H4 (cell line): ENCODE data around the gene TRAF3. TPM values are rescaled to one million over a fixed set of nuclear protein-coding genes. Genes with fewer than 3 reads are reported as not detected.

ENCODE experiments used
- DNase-seq: peaks from one replicate; pipeline ENCODE4 v3.0.0-alpha.2; 2015; ENCODE audit warnings: low spot score
- total RNA-seq: library from RNA; depleted of rRNA; stranded (reverse); fragments of >200 nt; shearing (Covaris generic); gene quantifications from 2 replicates; pipeline ENCODE4 v1.2.3, GENCODE V29; 2014

The TRAF3 gene
- total RNA-seq, 1 experiment from 2014 or later: 15.2 TPM

DNA sequence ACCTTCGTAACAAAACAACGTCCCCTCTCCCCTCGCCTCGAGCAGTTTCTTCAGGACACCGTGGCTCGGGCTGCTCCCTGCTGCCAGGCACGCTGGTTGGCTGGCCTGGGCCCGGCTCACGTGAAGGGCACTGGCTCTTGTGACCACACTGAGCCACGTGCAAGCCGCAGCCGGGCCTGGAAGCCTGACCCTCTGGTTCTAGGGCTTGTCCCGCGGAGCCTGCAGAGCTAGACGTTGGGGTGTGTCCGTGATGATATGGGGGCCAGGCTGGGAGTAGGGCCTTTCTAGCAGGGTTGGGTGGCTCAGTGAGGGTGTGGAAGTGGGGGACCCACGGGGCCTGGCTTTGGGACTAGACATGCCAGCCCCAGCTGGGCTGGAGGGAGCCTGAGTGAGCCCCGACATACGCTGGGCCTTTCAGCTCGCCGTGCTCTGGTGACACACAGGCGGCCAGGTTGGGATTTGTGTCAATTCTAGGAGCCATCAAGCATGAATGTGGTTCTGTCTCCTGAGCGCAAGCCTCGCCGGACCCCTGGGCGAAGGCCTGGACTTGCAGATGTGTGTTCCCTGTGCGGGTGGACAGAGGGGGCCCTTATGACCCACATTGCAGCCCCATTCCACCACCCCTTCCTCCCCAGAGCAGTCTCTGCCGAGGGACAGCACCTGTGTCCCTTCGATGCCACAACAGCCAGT lies 131.7 kb downstream of the TRAF3 start:
- DNase-seq: no peak

DNA sequence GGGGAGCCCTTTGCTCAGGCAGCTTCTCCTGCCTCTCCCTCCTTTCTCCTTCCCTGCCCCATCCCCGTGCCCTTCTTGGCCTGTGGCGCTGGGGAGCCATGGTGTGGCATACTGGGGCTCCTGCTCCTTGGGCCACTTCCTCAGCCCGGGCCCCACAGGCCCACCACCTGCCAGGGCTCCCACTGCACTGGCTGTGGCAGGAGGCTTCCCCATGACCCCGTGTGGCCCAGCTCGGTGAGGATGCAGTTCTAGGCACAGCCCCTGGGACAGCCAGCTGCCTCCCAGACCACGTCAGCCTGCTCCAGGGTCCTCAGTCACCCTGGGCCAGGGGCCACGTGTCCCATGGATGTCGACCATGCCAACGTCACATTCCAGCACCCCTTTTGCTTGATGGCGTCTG lies 132.2 kb downstream of the TRAF3 start:
- no peak for DNase-seq

DNA sequence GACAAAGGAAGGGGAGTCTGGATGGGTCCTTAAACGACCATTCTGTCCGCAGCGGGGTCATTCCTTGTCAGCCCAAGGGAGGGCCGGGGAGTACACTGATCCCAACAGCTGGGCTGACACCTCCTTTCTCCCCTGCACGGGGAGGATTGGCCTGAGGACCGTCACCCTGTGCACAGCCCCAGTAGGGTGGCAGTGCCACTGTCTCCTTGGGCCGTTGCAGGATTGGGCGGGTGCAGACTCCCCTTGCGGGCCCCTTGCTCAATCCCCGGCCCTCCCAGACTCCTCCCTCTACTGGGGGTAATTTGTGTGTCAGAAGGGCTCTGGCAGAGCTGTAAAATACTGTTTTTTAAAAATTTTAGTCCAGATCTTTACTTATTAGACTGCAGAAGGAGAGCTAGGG lies 132.7 kb downstream of the TRAF3 start:
- DNase-seq: no peak

DNA sequence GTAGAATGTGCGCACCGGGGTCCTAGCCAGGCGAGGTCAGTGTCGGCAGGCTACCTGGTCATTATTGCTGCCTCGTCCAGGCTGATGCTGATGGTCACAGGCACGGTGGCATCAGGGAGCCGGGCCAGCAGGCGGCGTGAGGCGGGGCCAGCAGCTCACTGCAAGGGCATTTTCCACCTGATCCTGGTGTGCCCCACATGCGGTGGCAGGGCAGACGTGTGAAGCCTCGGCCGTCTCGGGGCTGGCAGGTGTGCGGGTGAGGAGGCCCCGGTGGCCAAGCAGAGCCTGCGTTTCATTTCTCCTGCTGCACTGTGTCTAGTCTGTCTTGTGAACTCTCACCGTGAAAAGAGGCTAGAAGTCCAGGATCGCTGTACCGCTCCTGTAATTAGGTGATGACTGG lies 133.2 kb downstream of the TRAF3 start:
- no peak for DNase-seq

DNA sequence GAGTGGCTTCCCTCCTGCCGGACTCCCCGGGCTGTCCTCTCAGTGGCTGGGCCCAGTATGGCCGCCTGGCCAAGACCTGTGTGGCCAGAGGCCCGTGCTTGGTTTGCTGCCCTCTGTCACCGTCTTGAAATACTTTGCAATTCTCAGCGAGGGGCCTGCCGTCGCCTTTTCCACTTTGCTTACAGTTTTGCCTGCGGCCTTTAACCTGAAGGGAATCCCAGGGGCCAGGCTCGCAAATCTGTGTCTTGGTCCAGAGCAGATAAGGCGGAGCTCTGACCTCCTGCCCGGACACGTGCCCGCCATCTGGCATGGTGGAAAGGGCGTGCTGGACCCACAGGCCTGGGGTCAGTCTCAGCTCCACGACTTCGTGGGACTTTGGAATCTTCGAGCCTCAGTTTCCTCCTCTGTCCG lies 134.3 kb downstream of the TRAF3 start:
- no peak for DNase-seq

DNA sequence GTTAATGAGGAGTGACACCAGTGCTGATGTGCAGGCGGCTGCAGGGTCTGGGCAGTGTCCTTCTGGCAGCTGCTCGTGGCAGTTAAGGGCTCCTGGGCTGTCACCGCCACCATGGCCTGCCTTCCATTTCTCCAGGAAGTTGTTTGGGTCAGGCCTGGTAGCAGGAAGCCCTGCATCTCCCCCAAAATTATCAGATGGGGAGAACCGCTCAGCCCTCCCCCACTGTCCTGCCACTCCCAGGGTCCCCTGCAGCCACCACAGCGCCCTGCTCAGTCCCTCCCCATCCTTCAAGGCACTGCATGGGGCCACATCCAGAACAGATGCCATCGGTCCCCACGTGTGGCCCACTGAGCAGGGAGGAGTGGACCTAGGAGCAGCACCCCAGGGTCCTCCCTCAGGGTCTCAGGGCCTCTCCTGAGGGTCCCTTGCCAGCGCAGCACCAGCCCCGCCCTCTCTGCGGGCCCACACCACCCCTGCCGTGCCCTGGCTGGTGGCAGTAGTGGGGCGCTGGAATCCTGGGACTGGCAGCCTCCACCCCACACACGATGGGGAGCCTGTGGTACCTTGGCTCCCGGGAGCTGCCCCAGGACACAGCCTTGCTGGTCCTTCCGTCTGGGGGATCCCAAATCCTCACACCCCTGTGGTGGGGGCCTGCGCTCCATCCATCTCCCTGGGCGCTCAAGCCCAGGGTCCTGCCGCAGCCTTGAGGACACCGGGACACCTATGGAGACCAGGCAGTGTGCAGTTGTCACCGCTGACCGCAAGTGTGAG lies 134.9 kb downstream of the TRAF3 start:
- DNase-seq: no peak

DNA sequence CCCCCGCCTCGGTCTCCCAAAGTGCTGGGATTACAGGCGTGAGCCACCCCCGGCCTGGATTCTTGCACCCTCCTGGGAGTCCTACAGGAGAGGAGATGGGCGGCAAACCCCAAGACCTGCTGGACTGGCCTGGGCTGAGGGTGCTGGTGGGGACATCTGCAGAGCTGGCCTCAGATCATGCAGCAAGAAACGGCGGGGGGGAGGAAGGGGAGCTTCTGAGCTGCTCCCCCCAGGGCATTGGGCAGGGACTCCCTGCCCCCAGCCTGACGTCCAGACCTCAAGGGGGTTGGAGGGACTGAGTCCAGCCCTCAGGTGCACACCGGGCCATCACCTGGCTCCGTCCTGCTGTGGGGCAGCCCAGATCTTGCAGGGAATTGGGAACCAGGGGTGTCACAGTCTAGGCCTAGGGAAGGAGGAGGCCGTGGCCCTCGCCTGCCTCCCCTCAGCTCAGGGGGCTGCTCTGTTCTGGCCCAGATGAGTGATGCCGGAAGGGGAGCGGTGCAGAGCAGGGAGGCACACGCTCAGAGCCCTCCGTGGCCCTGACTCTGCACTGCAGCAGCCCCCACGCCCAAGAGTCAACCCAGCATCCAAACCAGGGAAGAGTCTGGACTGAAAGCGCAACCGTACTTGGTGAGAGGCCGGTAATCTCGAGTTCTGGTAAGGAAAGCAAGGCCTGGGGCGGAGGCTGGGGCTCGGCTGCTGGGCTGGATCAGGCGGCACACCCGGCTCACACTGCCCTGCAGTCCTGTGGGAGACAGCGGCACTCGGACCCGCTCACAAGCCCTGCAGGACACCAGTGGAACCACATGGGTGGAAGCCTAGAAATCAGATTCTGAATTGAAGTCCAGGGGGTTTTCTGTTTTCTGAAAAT lies 136.3 kb downstream of the TRAF3 start:
- no peak for DNase-seq

DNA sequence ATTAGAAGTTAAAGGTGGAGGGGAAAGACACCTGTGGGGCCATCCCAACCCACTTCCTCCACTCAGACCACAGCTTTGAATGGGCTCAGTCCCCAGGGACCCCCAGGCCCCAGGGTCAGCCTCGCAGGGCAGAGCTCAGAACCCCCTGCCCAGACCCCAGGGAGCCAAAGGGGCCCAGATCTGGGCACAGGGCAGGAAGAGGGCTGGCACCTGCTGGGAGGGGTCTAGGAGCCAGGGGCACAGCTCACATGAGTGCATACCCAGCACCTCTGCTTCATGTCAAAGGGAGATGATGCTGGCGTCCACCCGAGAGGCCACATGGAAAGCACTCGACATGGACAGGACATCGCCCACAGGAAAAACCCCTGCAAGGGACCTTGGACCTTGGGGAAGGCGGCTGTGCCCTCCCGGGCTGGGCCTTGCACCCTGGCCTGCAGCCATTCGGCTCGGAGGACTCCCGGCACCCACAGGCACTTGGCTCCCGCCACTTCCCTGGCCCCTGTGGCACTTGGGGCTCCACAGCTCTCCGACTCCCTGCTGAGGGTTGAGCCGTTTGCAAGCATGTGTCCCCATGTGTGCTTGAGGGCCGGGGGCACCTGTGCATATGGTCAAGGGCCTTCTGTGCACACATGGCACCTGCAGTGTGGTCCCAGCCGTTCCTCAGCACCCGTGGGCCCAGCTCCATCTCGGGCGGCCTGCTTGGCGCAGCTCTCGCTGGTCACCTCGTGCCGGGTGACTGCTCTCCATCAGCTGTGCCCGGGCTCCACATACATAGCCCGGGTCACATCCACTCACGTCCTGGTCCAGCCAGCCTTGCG lies 137.4 kb downstream of the TRAF3 start:
- DNase-seq: no peak

DNA sequence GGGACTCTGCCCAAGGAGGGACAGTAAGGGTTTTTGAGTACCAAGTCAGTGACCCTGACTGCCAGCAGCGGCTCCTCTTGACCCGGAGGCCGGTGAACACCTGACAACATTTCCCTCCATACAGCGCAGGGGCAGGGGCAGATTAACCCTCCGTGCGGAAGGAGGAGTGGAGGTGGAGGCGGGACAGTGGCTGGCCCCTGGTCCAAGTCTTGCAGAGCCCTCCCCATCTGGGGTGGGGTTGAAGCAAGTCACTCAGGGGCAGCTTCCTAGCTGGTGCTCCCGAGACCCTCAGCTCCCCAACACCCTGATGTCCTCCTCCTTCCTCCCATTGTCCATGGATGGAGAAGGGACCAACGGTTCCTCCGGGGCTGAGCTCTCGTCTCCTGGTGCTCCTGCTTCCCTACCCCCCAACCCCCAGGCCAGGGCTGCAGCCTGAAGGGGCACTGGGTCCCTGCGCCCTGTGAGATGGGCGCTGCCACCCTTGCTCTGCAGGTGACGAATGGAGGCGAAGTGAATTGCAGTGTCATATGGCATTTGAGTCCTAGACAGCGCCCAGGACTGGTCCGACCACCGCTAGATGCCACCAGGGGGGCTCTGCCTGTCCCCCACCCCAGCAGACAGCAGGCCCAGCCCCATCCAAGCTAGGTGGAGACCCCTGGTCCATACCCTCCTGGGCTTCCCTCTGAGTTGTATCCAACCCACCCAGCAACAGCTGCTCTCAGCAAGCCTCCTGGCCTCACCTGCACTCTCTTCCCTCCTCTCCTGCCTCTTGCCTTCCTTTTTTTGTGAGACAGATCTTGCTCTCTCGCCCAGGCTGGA lies 138.3 kb downstream of the TRAF3 start:
- no peak for DNase-seq

DNA sequence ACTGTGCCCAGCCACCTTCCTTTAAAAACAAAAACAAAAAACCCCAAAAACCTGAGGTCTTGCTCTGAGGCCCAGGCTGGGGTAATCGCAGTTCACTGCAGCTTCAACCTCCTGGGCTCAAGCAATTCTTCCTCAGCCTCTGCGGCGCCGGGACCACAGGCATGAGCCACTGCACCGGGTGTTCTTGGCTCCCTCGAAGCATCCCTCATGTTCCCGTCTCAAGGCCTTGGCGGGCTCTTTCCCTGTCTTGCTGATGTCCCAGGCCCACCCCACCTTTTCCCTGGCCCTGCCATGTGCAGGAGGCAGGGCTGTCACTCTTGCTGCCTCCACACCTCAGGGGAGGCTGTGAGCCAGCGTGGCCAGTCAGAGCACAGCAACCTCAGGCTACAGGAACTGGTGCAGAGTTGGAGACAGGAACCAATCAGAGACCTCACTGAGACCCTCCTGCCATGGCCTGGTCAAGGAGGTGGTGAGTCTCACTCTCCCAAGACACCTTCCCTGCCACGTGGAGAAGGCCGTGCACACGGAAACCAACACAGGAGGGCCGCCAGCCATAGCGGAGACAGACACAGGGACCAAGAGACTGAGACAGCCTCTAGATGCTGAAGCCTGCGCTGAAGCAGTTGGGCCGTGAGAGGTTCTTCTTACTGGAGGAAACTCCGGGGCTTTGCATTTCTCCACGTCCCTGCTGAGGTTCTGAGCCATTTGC lies 139.3 kb downstream of the TRAF3 start:
- DNase-seq: no peak

DNA sequence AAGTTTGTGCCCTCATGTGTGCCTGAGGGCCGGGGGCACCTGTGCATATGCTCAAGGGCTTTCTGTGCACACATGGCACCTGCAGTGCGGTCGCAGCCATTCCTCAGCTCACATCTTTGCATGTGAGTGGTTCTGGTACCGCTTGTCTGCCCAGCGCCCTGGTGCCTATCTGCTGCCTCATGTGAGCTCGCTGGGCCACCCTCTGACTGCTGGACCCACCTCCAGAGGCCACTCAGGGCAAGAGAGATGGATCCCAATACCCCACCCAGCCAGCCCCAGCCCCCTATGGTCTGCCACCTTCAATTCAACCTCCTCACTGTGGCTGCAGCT lies 139.8 kb downstream of the TRAF3 start:
- DNase-seq: no peak

DNA sequence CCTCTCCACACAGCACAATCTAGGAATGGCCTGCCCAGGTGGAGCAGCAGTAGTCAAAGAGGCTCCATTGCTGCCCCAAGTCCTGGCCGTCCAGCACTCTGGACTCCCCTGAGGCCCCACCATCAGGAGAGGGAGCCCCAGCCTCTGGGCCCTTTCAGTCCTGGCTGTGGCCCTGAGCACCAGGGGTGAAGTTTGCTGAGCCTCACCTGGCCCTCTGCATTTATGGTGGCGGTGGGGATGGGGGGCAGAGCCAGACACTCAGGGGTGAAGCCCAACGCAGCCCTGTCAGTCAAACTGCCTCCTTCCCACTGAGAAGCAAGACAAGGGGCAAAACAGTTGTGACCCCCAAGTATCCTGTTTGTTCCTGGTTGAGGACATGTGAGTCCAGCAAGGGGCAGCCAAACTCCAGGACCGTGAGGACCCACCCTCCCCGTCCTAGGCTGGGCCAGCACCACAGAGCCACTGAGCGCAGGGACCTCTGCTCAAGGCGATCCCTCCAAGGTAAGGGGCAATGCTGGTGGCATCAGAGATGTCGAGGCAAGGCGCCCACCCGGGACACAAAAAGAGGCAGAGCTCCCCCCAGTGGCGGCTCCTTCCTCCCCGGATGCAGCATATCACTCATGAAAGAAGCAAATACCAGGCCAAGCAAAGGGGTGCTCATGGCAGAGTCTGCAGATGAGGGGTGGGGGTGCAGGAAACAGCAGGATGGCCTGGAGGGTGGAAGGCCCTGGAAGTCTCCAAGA lies 140.4 kb downstream of the TRAF3 start:
- DNase-seq: no peak

DNA sequence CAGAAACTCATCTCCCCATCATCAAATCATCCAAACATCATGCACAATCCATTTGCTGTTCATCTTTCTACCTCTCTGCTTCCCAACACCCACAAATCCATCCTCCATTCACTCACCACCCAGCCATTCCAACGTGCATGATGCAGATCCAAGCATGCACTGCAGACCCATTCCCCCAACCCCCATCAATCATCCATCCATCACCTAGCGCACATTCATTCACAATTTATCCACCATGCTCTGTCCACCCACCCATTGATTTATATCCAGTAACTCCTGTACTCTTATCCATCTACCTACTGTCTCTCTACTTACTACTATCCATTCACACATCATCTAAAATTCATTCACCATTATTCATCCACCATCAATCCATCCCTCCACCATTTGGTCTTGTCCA lies 141.2 kb downstream of the TRAF3 start:
- no peak for DNase-seq

DNA sequence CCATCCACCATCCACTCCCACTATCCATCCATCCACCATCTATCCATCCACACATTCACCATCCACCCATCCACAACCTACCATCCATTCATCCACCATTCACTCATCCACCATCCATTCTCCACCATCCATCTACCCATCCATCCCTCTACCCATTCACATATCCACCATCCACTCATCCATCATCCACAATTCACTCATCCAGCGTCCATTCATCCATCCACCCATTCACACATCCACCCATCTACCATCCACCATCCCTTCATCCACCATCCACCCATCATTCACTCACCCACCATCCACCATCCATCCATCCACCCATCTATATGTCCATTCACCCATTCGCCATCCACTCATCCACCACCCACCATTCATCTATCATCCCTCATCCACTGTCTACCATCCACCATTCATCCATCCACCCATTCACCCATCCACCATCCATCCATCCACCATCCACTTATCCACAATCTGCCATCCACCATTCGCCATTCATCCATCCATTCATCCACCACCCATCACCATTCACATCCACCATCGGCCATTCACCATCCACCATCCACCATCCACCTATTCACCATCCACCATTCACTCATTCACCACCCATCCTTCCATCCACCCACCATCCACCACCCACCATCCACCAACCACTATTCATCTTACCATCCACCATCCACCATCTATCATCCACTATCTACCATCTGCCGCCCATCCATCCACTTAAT lies 143.2 kb downstream of the TRAF3 start:
- no peak for DNase-seq

DNA sequence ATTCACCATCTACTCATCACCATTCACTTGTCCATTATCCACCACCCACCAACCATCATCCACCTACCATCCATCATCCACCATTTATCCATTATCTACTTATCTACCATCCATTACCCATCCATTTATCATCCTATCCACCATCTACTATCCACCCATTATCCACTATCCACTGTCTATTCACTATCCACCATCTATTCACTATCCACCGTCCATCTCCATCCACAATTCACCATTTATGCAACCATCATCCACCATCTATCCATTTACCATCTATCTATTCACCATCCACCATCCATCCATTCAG lies 143.7 kb downstream of the TRAF3 start:
- DNase-seq: no peak

DNA sequence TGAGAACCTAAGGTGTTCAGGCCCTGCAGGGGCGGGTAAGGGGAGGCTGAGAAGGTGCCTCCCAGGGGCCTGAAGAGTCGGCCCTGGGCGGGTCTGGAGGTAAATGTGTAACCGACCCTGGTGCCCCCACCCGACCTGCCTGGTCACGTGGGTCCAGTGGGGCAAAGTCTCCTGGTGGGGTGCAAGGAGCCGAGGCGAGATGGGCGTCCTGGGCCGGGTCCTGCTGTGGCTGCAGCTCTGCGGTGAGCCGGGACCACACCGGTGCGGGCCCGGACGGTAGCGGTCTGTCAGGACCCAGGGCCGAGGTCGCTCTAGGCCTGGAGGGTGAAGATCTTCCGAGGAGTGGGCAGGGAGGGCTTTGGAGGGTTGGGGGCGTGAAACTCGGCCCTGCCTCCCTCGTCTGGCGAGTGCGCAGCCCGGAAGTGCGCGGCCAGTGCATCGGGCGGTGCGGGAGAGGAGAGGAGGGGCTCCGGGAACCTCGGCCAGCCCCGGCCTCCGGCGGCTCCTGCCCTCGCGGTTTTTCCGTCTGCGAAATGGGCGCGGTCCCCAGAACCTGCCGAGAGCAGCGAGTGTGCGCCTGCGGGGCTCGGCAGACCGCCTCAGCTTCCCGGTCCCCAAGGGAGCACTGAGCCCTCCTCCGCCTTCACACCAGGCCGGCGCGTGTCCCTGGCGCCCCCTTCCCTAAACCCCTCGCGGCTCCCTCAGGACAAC lies 145.4 kb downstream of the TRAF3 start, which contains the start of gene AMN:
TSS of gene AMN (plus strand) at position 174 of the 711 bp plus-strand sequence. CDS start at position 200, 26 bp downstream.
- no peak for DNase-seq

DNA sequence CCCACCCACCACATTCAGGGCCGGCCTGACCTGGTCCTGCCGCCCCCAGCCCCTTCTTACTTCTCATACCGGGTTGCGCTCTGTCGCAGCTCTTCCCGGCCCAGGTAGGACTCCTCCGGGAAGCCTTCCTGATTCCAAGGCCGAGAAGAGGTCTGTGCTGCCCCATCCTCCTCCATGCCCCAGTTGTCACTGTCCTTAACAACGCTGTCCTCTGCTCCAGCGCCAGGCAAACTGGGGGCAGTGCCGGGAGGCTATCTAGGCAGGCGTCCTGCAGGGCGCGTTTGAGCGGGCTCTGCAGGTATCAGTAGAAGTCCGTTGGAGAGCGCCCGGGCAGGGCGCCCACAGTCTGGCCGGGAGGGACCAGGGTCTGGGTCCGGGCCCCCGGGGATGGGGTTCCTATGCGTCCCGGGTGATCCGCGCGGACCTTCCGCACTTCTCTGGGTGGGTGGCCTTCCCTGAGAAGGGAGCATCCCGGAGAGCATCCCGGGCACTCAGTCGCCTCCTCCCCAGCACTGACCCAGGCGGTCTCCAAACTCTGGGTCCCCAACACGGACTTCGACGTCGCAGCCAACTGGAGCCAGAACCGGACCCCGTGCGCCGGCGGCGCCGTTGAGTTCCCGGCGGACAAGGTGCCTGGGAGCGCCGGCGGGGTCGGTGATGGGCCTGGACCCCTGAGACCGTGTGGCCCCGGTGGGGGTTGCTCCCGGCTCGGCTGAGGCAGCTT lies 146.1 kb downstream of the TRAF3 start:
- no peak for DNase-seq
